HEK293 (cell line): Measurements from ENCODE around the gene NPAS2.

Source experiments
- CTCF ChIA-PET: fragments of 350-600 bp; formaldehyde crosslinking; extraction: SDS; loops from one replicate; lab custom pipeline; 2021; ENCODE audit warnings: antibody characterized with exemption; lab: Yijun Ruan, JAX
- POLR2A ChIA-PET: fragments of 300-600 bp; formaldehyde crosslinking; extraction: SDS; loops from one replicate; lab custom pipeline; 2020; ENCODE audit warnings: antibody characterized with exemption, inconsistent platforms; lab: Yijun Ruan, JAX
- H3K27ac ChIP-seq: fragments of 200-500 bp; sonication (Bioruptor generic); 2 replicates; pipeline ENCODE4 v1.5.1; 2014; ENCODE audit warnings: low read depth, low read length, control low read depth, inconsistent platforms; ENCODE audit errors: extremely low read depth
- H3K36me3 ChIP-seq, 2 experiments: fragments of 200-500 bp in 1 of 2; sonication (Bioruptor generic) in 1 of 2; 1 replicate in 1 of 2; 2 replicates in 1 of 2; pipeline ENCODE4 v1.5.1; 2014 to 2017; ENCODE audit warnings: inconsistent platforms in 2 of 2, low read length in 2 of 2; ENCODE audit not compliant: control insufficient read depth in 2 of 2, insufficient read depth in 1 of 2
- H3K4me1 ChIP-seq: fragments of 200-500 bp; sonication (Bioruptor generic); 2 replicates; pipeline ENCODE4 v1.5.1; 2014; ENCODE audit warnings: mild to moderate bottlenecking, low read length, inconsistent platforms; ENCODE audit not compliant: control insufficient read depth, insufficient read depth
- H3K4me3 ChIP-seq: 2 replicates; pipeline ENCODE4 v1.5.1; 2011; ENCODE audit warnings: low read depth, mild to moderate bottlenecking, control low read depth, low read length, moderate library complexity
- H3K9me3 ChIP-seq: fragments of 200-500 bp; sonication (Bioruptor generic); 2 replicates; pipeline ENCODE4 v1.5.1; 2014; ENCODE audit warnings: low read depth, low read length, inconsistent platforms; ENCODE audit not compliant: control insufficient read depth, insufficient read depth
- EGR2 ChIP-seq: fragments of 450-650 bp; formaldehyde crosslinking; IDR thresholded peaks from 2 replicates; pipeline ENCODE4 v1.5.1; 2016; ENCODE audit warnings: low read depth, missing biosample characterization, missing genetic modification characterization
- KLF1 ChIP-seq: fragments of 450-650 bp; formaldehyde crosslinking; IDR thresholded peaks from 2 replicates; pipeline ENCODE4 v1.5.1; 2016; ENCODE audit warnings: missing biosample characterization, missing genetic modification characterization
- MYNN ChIP-seq: fragments of 450-650 bp; formaldehyde crosslinking; IDR thresholded peaks from 2 replicates; pipeline ENCODE4 v1.5.1; 2016; ENCODE audit warnings: missing biosample characterization, missing genetic modification characterization, borderline replicate concordance
- OSR2 ChIP-seq: fragments of 450-650 bp; formaldehyde crosslinking; IDR thresholded peaks from 2 replicates; pipeline ENCODE4 v1.5.1; 2016; ENCODE audit warnings: missing biosample characterization, missing genetic modification characterization
- SCRT2 ChIP-seq: fragments of 450-650 bp; formaldehyde crosslinking; IDR thresholded peaks from 2 replicates; pipeline ENCODE4 v1.5.1; 2016; ENCODE audit warnings: missing biosample characterization, missing genetic modification characterization
- SETDB1 ChIP-seq: IDR thresholded peaks from one replicate; pipeline ENCODE4 v1.6.1; 2017; ENCODE audit warnings: mild to moderate bottlenecking, low read length, moderate library complexity, mixed read lengths; ENCODE audit not compliant: insufficient read length
- WT1 ChIP-seq: fragments of 450-650 bp; formaldehyde crosslinking; IDR thresholded peaks from 2 replicates; pipeline ENCODE4 v1.5.1; 2016; ENCODE audit warnings: missing biosample characterization, missing genetic modification characterization
- YY1 ChIP-seq: fragments of 450-650 bp; formaldehyde crosslinking; IDR thresholded peaks from 2 replicates; pipeline ENCODE4 v1.5.1; 2018; ENCODE audit warnings: missing biosample characterization, missing genetic modification characterization
- ZEB2 ChIP-seq: fragments of 450-650 bp; formaldehyde crosslinking; IDR thresholded peaks from 2 replicates; pipeline ENCODE4 v1.5.1; 2016; ENCODE audit warnings: missing biosample characterization, missing genetic modification characterization
- ZFHX2 ChIP-seq: fragments of 450-650 bp; formaldehyde crosslinking; conservative IDR thresholded peaks from 2 replicates; pipeline ENCODE4 v1.5.1; 2016; ENCODE audit warnings: missing biosample characterization, missing genetic modification characterization
- ZFP69B ChIP-seq: fragments of 450-650 bp; formaldehyde crosslinking; IDR thresholded peaks from 2 replicates; pipeline ENCODE4 v1.5.1; 2016; ENCODE audit warnings: missing biosample characterization, missing genetic modification characterization
- ZNF175 ChIP-seq: fragments of 450-650 bp; formaldehyde crosslinking; IDR thresholded peaks from 2 replicates; pipeline ENCODE4 v1.5.1; 2016; ENCODE audit warnings: missing biosample characterization, missing genetic modification characterization
- ZNF211 ChIP-seq: fragments of 450-650 bp; formaldehyde crosslinking; IDR thresholded peaks from 2 replicates; pipeline ENCODE4 v1.5.1; 2016; ENCODE audit warnings: low read depth, missing biosample characterization, missing genetic modification characterization
- ZNF24 ChIP-seq: fragments of 450-650 bp; formaldehyde crosslinking; IDR thresholded peaks from 2 replicates; pipeline ENCODE4 v1.5.1; 2016; ENCODE audit warnings: missing biosample characterization, missing genetic modification characterization
- ZNF248 ChIP-seq: fragments of 450-650 bp; formaldehyde crosslinking; IDR thresholded peaks from 2 replicates; pipeline ENCODE4 v1.5.1; 2017; ENCODE audit warnings: missing biosample characterization, missing genetic modification characterization
- ZNF404 ChIP-seq: fragments of 450-650 bp; formaldehyde crosslinking; IDR thresholded peaks from 2 replicates; pipeline ENCODE4 v1.5.1; 2017; ENCODE audit warnings: missing biosample characterization, missing genetic modification characterization
- ZNF423 ChIP-seq: fragments of 450-650 bp; formaldehyde crosslinking; IDR thresholded peaks from 2 replicates; pipeline ENCODE4 v1.5.1; 2016; ENCODE audit warnings: missing biosample characterization, missing genetic modification characterization
- ZNF48 ChIP-seq: fragments of 450-650 bp; formaldehyde crosslinking; IDR thresholded peaks from 2 replicates; pipeline ENCODE4 v1.5.1; 2016; ENCODE audit warnings: missing biosample characterization, missing genetic modification characterization
- ZNF560 ChIP-seq: fragments of 450-650 bp; formaldehyde crosslinking; IDR thresholded peaks from 2 replicates; pipeline ENCODE4 v1.5.1; 2017; ENCODE audit warnings: missing biosample characterization, missing genetic modification characterization, borderline replicate concordance
- ZNF561 ChIP-seq: fragments of 450-650 bp; IDR thresholded peaks from 2 replicates; pipeline ENCODE4 v1.5.1; 2018; ENCODE audit warnings: missing biosample characterization, missing genetic modification characterization, borderline replicate concordance
- ZNF623 ChIP-seq: fragments of 450-650 bp; formaldehyde crosslinking; IDR thresholded peaks from 2 replicates; pipeline ENCODE4 v1.5.1; 2016; ENCODE audit warnings: missing biosample characterization, missing genetic modification characterization
- ZNF626 ChIP-seq: fragments of 450-650 bp; sonication (Bioruptor Pico); formaldehyde crosslinking; IDR thresholded peaks from 2 replicates; pipeline ENCODE4 v1.5.1; 2018; ENCODE audit warnings: missing biosample characterization, missing genetic modification characterization, inconsistent platforms
- ZNF658 ChIP-seq: fragments of 450-650 bp; formaldehyde crosslinking; IDR thresholded peaks from 2 replicates; pipeline ENCODE4; 2016; ENCODE audit warnings: missing biosample characterization, missing genetic modification characterization
- ZNF664 ChIP-seq: fragments of 450-650 bp; formaldehyde crosslinking; IDR thresholded peaks from 2 replicates; pipeline ENCODE4 v1.5.1; 2016; ENCODE audit warnings: missing biosample characterization, missing genetic modification characterization
- ZNF677 ChIP-seq: fragments of 450-650 bp; IDR thresholded peaks from 2 replicates; pipeline ENCODE4 v1.5.0; 2018; ENCODE audit warnings: missing biosample characterization, mild to moderate bottlenecking, missing genetic modification characterization, moderate library complexity
- ZNF701 ChIP-seq: fragments of 450-650 bp; formaldehyde crosslinking; IDR thresholded peaks from 2 replicates; pipeline ENCODE4 v1.5.1; 2016; ENCODE audit warnings: missing biosample characterization, missing genetic modification characterization
- ZNF768 ChIP-seq: fragments of 450-650 bp; formaldehyde crosslinking; IDR thresholded peaks from 2 replicates; pipeline ENCODE4 v1.5.1; 2018; ENCODE audit warnings: missing biosample characterization, mild to moderate bottlenecking, missing genetic modification characterization
- ZNF792 ChIP-seq: fragments of 450-650 bp; formaldehyde crosslinking; IDR thresholded peaks from 2 replicates; pipeline ENCODE4 v1.5.1; 2016; ENCODE audit warnings: missing biosample characterization, missing genetic modification characterization
- ZSCAN16 ChIP-seq: fragments of 450-650 bp; formaldehyde crosslinking; IDR thresholded peaks from 2 replicates; pipeline ENCODE4 v1.5.1; 2016; ENCODE audit warnings: missing biosample characterization, missing genetic modification characterization
- ZSCAN30 ChIP-seq: fragments of 450-650 bp; IDR thresholded peaks from 2 replicates; pipeline ENCODE4 v1.5.1; 2018; ENCODE audit warnings: missing biosample characterization, mild to moderate bottlenecking, missing genetic modification characterization, moderate library complexity
- TF ChIP-seq, protein P1 (sequence below): fragments of 450-650 bp; formaldehyde crosslinking; IDR thresholded peaks from 2 replicates; pipeline ENCODE4; 2016; ENCODE audit warnings: missing biosample characterization, missing genetic modification characterization
- TF ChIP-seq, protein P2 (sequence below): fragments of 450-650 bp; formaldehyde crosslinking; IDR thresholded peaks from 2 replicates; pipeline ENCODE4 v1.5.1; 2016; ENCODE audit warnings: missing biosample characterization, missing genetic modification characterization

The NPAS2 gene

DNA sequence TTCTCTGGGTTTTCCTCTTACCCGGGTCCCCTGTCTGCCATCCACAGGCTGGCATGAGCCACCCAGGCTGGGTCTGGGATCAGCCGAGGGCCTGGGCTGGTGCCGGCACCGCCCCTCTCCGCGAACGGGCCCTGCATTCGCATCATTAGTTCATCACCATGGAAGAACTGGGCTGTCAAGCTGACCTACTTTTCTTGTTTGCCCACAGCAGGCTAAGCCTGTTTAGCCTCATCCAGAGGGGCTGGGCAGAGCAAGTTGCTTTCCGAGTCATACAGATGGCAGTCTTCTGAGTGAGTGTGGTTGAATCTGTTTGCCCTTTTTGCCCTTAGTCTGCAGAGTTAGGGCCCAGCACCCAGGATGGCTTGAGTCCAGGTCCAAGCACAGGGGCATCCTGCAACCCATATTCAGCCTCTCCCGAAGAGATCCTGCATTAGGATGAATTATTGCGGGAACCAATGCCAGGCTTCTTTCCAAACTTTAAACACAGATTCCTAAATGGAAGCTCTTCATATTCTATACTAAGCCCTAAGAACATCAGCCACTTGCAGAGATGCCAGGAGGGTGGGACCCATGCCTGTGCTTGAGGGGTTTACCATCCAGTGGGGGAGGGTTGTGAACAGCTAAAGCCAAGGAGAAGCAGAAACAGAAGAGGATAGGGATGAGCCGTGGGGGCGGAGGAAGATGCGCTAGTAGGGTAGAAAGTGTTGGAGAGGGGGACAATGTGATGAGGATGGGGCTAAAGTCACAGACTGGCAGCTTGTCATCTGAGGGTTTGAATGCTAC lies 68.0 kb downstream of the NPAS2 start:
- H3K4me3 ChIP-seq = no peak overlapping the region
- H3K27ac ChIP-seq = no peak overlapping the region
- POLR2A ChIA-PET = interaction anchor here (1.4 kb wide), 1 partner anchor 114 kb away, joined by 3 read pairs; the partner anchor contains the start of gene RPL31
- TF ChIP-seq MYNN = no peak
- TF ChIP-seq ZEB2 (tag by site-specific recombination) = no peak
- TF ChIP-seq ZNF623 (tag by site-specific recombination) = no peak
- no peak for TF ChIP-seq ZNF423
- TF ChIP-seq EGR2 (tag by site-specific recombination) = no peak
- TF ChIP-seq, all 188 proteins: peak for 0
- H3K36me3 ChIP-seq = no peaks in the 10 kb centered on the region
- no peaks in the 10 kb centered on the region for H3K9me3 ChIP-seq
- CTCF ChIA-PET = interaction anchor here (0.7 kb wide), 1 partner anchor 97 kb away, joined by 3 read pairs; no protein-coding TSS in a partner anchor
- peaks cover 8% of the 10 kb centered on the region for H3K4me1 ChIP-seq

DNA sequence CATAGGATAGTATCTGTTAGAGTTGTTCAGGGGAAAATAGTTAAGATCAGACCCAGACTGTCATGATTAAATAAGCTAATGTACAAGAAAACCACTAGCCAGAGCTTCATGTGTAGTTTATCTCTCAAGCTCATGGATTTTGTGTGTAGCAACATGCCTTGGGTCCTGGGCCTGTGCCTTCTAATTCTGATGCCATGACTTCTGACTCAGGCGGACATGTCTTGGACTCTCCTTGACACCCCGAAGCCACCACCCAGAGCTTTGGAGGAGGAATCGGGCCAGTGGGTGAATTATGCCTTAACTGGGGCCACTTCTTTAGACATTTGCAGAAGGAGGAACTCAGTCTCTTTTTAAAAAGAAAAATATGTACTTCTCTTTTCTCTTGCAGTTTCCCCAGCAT lies 68.7 kb downstream of the NPAS2 start:
- no peak for TF ChIP-seq ZNF664 (tag by site-specific recombination)
- no peak for TF ChIP-seq ZNF24
- no peak for TF ChIP-seq ZNF626
- TF ChIP-seq ZNF560 (tag by site-specific recombination) = no peak
- TF ChIP-seq ZNF404 (tag by site-specific recombination) = no peak
- no peak for TF ChIP-seq ZSCAN16 (tag by site-specific recombination)
- TF ChIP-seq YY1 (tag by site-specific recombination) = no peak
- TF ChIP-seq ZNF768 (tag by site-specific recombination) = no peak
- TF ChIP-seq SETDB1 = no peak
- TF ChIP-seq, protein P1, sequence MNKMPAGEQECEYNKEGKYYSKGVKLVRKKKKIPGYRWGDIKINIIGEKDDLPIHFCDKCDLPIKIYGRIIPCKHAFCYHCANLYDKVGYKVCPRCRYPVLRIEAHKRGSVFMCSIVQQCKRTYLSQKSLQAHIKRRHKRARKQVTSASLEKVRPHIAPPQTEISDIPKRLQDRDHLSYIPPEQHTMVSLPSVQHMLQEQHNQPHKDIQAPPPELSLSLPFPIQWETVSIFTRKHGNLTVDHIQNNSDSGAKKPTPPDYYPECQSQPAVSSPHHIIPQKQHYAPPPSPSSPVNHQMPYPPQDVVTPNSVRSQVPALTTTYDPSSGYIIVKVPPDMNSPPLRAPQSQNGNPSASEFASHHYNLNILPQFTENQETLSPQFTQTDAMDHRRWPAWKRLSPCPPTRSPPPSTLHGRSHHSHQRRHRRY (tag by site-specific recombination) = no peak
- no peak for TF ChIP-seq OSR2 (tag by site-specific recombination)
- no peak for TF ChIP-seq ZNF701 (tag by site-specific recombination)
- no peak for TF ChIP-seq ZFP69B
- no peak for TF ChIP-seq ZNF48 (tag by site-specific recombination)
- TF ChIP-seq SCRT2 (tag by site-specific recombination) = no peak
- TF ChIP-seq ZNF677 (tag by site-specific recombination) = no peak
- no peak for TF ChIP-seq ZSCAN30 (tag by site-specific recombination)
- Histone ChIP-seq H3K4me1 (peaks cover 12% of the 10 kb centered on the region), H3K4me3 (no peak overlapping the region), H3K9me3 (no peaks in the 10 kb centered on the region), H3K36me3 (no peaks in the 10 kb centered on the region), H3K27ac (no peak overlapping the region)
- POLR2A ChIA-PET = interaction anchor here (0.6 kb wide), 1 partner anchor 65 kb away, joined by 3 read pairs; no protein-coding TSS in a partner anchor
- CTCF ChIA-PET = interaction anchor here (0.7 kb wide), 1 partner anchor 96 kb away, joined by 3 read pairs; no protein-coding TSS in a partner anchor

DNA sequence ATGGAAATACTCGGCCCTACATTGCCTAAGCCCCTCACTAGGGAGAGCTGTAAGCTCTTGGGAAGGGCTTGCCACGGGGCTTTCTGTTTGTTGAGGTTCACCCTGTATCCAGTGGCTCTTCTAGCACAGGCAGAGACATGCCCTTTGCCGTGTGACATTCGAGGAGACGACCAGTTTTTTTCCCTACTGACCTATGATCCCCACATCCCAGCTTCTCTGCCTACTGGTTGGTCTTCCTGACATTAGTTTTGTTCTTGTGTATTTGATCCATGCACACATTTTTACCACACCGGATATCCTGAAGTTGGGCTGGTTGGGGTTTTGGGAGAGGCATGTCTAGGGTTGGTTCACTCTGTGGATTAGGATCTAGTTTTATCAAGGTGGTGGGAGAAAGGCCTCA lies 69.3 kb downstream of the NPAS2 start:
- H3K9me3 ChIP-seq = no peaks in the 10 kb centered on the region
- peaks cover 9% of the 10 kb centered on the region; the same call in 1 of the 2 replicates for H3K4me1 ChIP-seq
- H3K36me3 ChIP-seq = no peaks in the 10 kb centered on the region
- no peak overlapping the region for H3K27ac ChIP-seq
- ChIA-PET CTCF (no interaction called here), POLR2A (no interaction called here)
- H3K4me3 ChIP-seq = no peak overlapping the region
- TF ChIP-seq ZFHX2 (no peak), ZNF792 (tag by site-specific recombination) (no peak), KLF1 (no peak), ZNF404 (tag by site-specific recombination) (no peak), ZNF175 (tag by site-specific recombination) (no peak), ZNF561 (tag by site-specific recombination) (no peak), EGR2 (tag by site-specific recombination) (no peak), ZNF658 (tag by site-specific recombination) (no peak), ZNF211 (tag by site-specific recombination) (no peak), WT1 (tag by site-specific recombination) (no peak), ZNF248 (tag by site-specific recombination) (no peak), YY1 (tag by site-specific recombination) (no peak)
- TF ChIP-seq, protein P2, sequence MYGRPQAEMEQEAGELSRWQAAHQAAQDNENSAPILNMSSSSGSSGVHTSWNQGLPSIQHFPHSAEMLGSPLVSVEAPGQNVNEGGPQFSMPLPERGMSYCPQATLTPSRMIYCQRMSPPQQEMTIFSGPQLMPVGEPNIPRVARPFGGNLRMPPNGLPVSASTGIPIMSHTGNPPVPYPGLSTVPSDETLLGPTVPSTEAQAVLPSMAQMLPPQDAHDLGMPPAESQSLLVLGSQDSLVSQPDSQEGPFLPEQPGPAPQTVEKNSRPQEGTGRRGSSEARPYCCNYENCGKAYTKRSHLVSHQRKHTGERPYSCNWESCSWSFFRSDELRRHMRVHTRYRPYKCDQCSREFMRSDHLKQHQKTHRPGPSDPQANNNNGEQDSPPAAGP (tag by site-specific recombination) = no peak
